H1 (cell line): Measurements from ENCODE around the gene INPP4A. TPM values are rescaled to one million over a fixed set of nuclear protein-coding genes. Genes with fewer than 3 reads are reported as not detected.

ENCODE experiments used
- CHD1 ChIP-seq: IDR thresholded peaks from 2 replicates; pipeline ENCODE4 v1.6.1; 2012; ENCODE audit warnings: low read depth, low read length, improper control_type of control experiment
- CHD7 ChIP-seq: fragments of 300-600 bp; sonication (generic); IDR thresholded peaks from 2 replicates; pipeline ENCODE4 v1.7.1; 2012; ENCODE audit warnings: low read length, moderate library complexity, mild to moderate bottlenecking, inconsistent platforms; ENCODE audit not compliant: insufficient replicate concordance
- CTCF ChIP-seq, 3 experiments: IDR thresholded peaks; 1 replicate in 2 of 3; 2 replicates in 1 of 3; pipeline versions ENCODE4 v1.5.1 to v1.6.1; 2011; ENCODE audit warnings: low read length in 3 of 3, mild to moderate bottlenecking in 3 of 3, inconsistent platforms in 2 of 3, low read depth in 1 of 3, moderate library complexity in 1 of 3; ENCODE audit not compliant: insufficient read depth in 1 of 3; ENCODE audit errors: control extremely low read depth in 1 of 3
- JUND ChIP-seq: IDR thresholded peaks from 2 replicates; pipeline ENCODE4 v1.6.1; 2011; ENCODE audit warnings: mild to moderate bottlenecking, improper control_type of control experiment, low read length
- SIRT6 ChIP-seq: IDR thresholded peaks from one replicate; pipeline ENCODE4 v1.7.1; 2012; ENCODE audit warnings: low read length, inconsistent platforms
- TBP ChIP-seq: IDR thresholded peaks from 2 replicates; pipeline ENCODE4 v1.6.1; 2011; ENCODE audit warnings: low read depth, low read length, improper control_type of control experiment
- polyA plus RNA-seq, 7 experiments: library from polyadenylated mRNA; depleted of rRNA in 3 of 7; stranded (reverse) in 5 of 7; unstranded in 2 of 7; fragments of >200 nt in 5 of 7; fragments of 200-250 nt in 2 of 7; gene quantifications; 1 replicate in 5 of 7; 2 replicates in 1 of 7; 4 replicates in 1 of 7; pipeline versions ENCODE4 v1.2.1 to v1.2.3, GENCODE V29; 2011 to 2013; ENCODE audit warnings: missing spikeins in 2 of 7, mixed read lengths in 2 of 7
- total RNA-seq: library from RNA; stranded (reverse); fragmentation: NEBNext Ultra II Directional; extraction: Animal tissue kit (Norgen Biotek cat#: 25700); gene quantifications from 2 replicates; pipeline ENCODE4 v1.2.1, GENCODE V29; 2021

INPP4A gene
- total and polyA plus RNA-seq, 2 of the 8 experiments (the other 6 are each of a cell fraction or from before 2014, with no cell fraction given) = 25.6 to 34.3 TPM

GRCh38 chr2:98516571-98516970, 71.9 kb downstream of the INPP4A start (continued):
- TF ChIP-seq CHD7 (no peak), SIRT6 (no peak), CHD1 (no peak), CTCF (IDR thresholded peaks at IDR 0.05; ENCODE audit: control extremely low read depth in 1 of 3, insufficient read depth in 1 of 3, low read depth in 1 of 3, low read length in 3 of 3) (no peak), TBP (no peak), JUND (no peak)
